HepG2 (cell line): ENCODE measurements around the gene NBR1. TPM values are rescaled to one million over a fixed set of nuclear protein-coding genes. Genes with fewer than 3 reads are reported as not detected.

Experiments used
- ERF ChIP-seq: IDR thresholded peaks from 2 replicates; pipeline ENCODE4 v1.6.1; 2018; ENCODE audit warnings: missing biosample characterization, missing genetic modification reagents
- ESRRA ChIP-seq: sonication (generic); formaldehyde crosslinking; IDR thresholded peaks from 2 replicates; pipeline ENCODE4 v1.5.1; 2020; ENCODE audit warnings: mild to moderate bottlenecking, low read depth, missing genetic modification reagents
- GPN1 ChIP-seq: sonication (generic); formaldehyde crosslinking; IDR thresholded peaks from 2 replicates; pipeline ENCODE4 v1.5.1; 2020; ENCODE audit warnings: missing genetic modification reagents, borderline replicate concordance
- HOXA9 ChIP-seq: sonication (generic); formaldehyde crosslinking; IDR thresholded peaks from 2 replicates; pipeline ENCODE4 v1.8.1; 2022; ENCODE audit warnings: missing genetic modification reagents, mild to moderate bottlenecking, moderate library complexity, borderline replicate concordance
- MAFG ChIP-seq: sonication (generic); formaldehyde crosslinking; IDR thresholded peaks from 2 replicates; pipeline ENCODE4 v1.5.1; 2020; ENCODE audit warnings: mild to moderate bottlenecking, missing genetic modification reagents
- MIER3 ChIP-seq: IDR thresholded peaks from 2 replicates; pipeline ENCODE4 v1.6.1; 2016; ENCODE audit warnings: missing compliant biosample characterization, borderline replicate concordance
- MYC ChIP-seq: sonication (generic); formaldehyde crosslinking; IDR thresholded peaks from 2 replicates; pipeline ENCODE4 v1.9.0; 2021; ENCODE audit warnings: missing genetic modification reagents, borderline replicate concordance
- NFIB ChIP-seq: sonication (generic); formaldehyde crosslinking; IDR thresholded peaks from 2 replicates; pipeline ENCODE4 v1.9.0; 2021; ENCODE audit warnings: missing genetic modification reagents, mild to moderate bottlenecking, borderline replicate concordance
- SIN3B ChIP-seq: fragments of 150-350 bp; IDR thresholded peaks from 2 replicates; pipeline ENCODE4 v1.6.1; 2014; ENCODE audit warnings: low read length
- SOX13 ChIP-seq, 3 experiments: fragments of 450-650 bp in 1 of 3; sonication (generic) in 1 of 3; formaldehyde crosslinking in 1 of 3; IDR thresholded peaks in 2 of 3; conservative IDR thresholded peaks in 1 of 3; 2 replicates each; pipeline versions ENCODE4 v1.5.0 to v1.6.1; 2016 to 2020; ENCODE audit warnings: antibody characterized with exemption in 1 of 3, mild to moderate bottlenecking in 1 of 3, missing compliant biosample characterization in 1 of 3, missing genetic modification reagents in 1 of 3, moderate library complexity in 1 of 3
- SP4 ChIP-seq: sonication (generic); formaldehyde crosslinking; IDR thresholded peaks from 2 replicates; pipeline ENCODE4 v1.8.1; 2023; ENCODE audit warnings: mild to moderate bottlenecking, missing genetic modification reagents
- ZBTB20 ChIP-seq: sonication (generic); formaldehyde crosslinking; IDR thresholded peaks from 2 replicates; pipeline ENCODE4 v1.8.1; 2023; ENCODE audit warnings: missing genetic modification reagents, low read depth, mild to moderate bottlenecking, borderline replicate concordance
- ZMAT3 ChIP-seq: sonication (generic); formaldehyde crosslinking; conservative IDR thresholded peaks from 2 replicates; pipeline ENCODE4 v1.7.0; 2021; ENCODE audit warnings: missing genetic modification reagents
- ZNF24 ChIP-seq: fragments of 450-650 bp; IDR thresholded peaks from 2 replicates; pipeline ENCODE4 v1.6.1; 2017; ENCODE audit warnings: antibody characterized with exemption, mild to moderate bottlenecking
- ZNF253 ChIP-seq: sonication (generic); formaldehyde crosslinking; IDR thresholded peaks from 2 replicates; pipeline ENCODE4 v1.8.0; 2022; ENCODE audit warnings: mild to moderate bottlenecking, missing genetic modification reagents, borderline replicate concordance
- ZNF382 ChIP-seq: sonication (generic); formaldehyde crosslinking; IDR thresholded peaks from 2 replicates; pipeline ENCODE4 v1.5.0; 2020; ENCODE audit warnings: missing genetic modification reagents, mild to moderate bottlenecking, borderline replicate concordance
- ZNF598 ChIP-seq: sonication (generic); formaldehyde crosslinking; IDR thresholded peaks from 2 replicates; pipeline ENCODE4 v1.5.1; 2020; ENCODE audit warnings: mild to moderate bottlenecking, missing genetic modification reagents, borderline replicate concordance
- ZNF644 ChIP-seq: IDR thresholded peaks from 2 replicates; pipeline ENCODE4 v1.6.1; 2016; ENCODE audit warnings: low read depth
- ZSCAN9 ChIP-seq: IDR thresholded peaks from 2 replicates; pipeline ENCODE4 v1.6.1; 2016; ENCODE audit warnings: borderline replicate concordance
- polyA plus RNA-seq, 8 experiments: library from polyadenylated mRNA; depleted of rRNA in 3 of 8; stranded (reverse) in 7 of 8; unstranded in 1 of 8; fragments of >200 nt; fragmentation: Illumina TruSeq in 4 of 8; extraction: Trizol in 4 of 8; gene quantifications; 2 replicates each; pipeline versions ENCODE4 v1.2.1 to v1.2.3, GENCODE V29; 2011 to 2016; ENCODE audit warnings: low read depth in 4 of 8, missing spikeins in 1 of 8, mixed read lengths in 1 of 8; ENCODE audit not compliant: insufficient read depth in 1 of 8
- total RNA-seq, 5 experiments: library from RNA; depleted of rRNA; stranded (reverse); fragments of >200 nt; fragmentation: Illumina TruSeq; extraction: Trizol; gene quantifications; 2 replicates each; pipeline ENCODE4 v1.2.3, GENCODE V29; 2016; ENCODE audit warnings: low read depth in 1 of 5
- TF ChIP-seq, protein P1 (sequence below): sonication (generic); formaldehyde crosslinking; IDR thresholded peaks from 2 replicates; pipeline ENCODE4 v1.8.0; 2022; ENCODE audit warnings: mild to moderate bottlenecking, missing genetic modification reagents; ENCODE audit not compliant: insufficient replicate concordance
- TF ChIP-seq, protein P2 (sequence below): sonication (generic); formaldehyde crosslinking; IDR thresholded peaks from 2 replicates; pipeline ENCODE4 v1.8.1; 2023; ENCODE audit warnings: mild to moderate bottlenecking, moderate library complexity, missing genetic modification reagents
- TF ChIP-seq, protein P3 (sequence below): sonication (generic); formaldehyde crosslinking; IDR thresholded peaks from 2 replicates; pipeline ENCODE4 v1.5.1; 2020; ENCODE audit warnings: missing genetic modification reagents, mild to moderate bottlenecking, borderline replicate concordance
- TF ChIP-seq, protein P4 (sequence below): sonication (generic); formaldehyde crosslinking; IDR thresholded peaks from 2 replicates; pipeline ENCODE4 v1.4.0; 2020; ENCODE audit warnings: missing genetic modification reagents, low read depth, mild to moderate bottlenecking, borderline replicate concordance

The NBR1 gene
- total and polyA plus RNA-seq, 2 of the 13 experiments (the other 11 are each of a cell fraction or from before 2014, with no cell fraction given): 51.7 to 121 TPM

DNA sequence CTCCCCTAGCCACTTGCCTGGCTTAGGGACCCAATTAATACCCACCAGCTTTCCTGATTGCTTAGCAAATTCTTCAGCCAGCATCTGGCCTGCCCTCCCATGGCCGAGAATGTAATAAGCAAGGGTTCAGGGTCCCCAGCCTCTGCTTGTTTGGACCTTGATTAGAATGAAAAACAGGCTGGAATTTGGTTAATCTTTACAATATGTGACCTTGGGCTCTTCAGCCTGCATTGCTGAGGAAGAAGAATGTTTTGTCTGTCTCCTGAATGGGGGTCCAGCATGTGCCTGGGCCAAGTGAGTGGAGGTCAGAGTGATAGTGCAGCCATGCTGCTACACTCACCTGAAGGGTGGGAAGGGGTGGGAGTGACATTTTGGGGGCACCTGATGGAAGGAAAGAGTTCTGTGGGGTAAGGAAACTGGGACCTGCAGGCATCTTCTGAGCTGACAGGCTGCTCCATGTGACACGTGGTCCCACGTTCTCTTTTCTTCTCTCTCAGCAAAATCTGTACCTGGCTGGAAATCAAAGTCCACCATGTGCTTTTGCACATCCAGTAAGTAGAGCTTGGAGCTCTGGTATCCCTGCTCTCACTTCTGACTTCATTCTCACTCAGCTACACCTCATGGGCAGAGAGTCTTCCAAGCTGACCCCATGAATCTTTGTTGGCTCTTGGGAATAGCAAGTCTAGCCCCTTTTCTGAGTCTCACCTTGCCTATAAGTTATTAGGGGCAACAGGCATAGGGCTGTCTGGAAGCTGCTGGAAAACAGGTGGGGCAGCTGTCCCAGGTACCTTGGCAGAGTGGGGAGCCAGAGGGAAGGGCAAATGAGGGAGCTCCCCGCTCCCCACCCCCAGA lies 46.0 kb downstream of the NBR1 start (continued):
- TF ChIP-seq, protein P1, sequence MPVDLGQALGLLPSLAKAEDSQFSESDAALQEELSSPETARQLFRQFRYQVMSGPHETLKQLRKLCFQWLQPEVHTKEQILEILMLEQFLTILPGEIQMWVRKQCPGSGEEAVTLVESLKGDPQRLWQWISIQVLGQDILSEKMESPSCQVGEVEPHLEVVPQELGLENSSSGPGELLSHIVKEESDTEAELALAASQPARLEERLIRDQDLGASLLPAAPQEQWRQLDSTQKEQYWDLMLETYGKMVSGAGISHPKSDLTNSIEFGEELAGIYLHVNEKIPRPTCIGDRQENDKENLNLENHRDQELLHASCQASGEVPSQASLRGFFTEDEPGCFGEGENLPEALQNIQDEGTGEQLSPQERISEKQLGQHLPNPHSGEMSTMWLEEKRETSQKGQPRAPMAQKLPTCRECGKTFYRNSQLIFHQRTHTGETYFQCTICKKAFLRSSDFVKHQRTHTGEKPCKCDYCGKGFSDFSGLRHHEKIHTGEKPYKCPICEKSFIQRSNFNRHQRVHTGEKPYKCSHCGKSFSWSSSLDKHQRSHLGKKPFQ: peak; percentile 69
- TF ChIP-seq, protein P2, sequence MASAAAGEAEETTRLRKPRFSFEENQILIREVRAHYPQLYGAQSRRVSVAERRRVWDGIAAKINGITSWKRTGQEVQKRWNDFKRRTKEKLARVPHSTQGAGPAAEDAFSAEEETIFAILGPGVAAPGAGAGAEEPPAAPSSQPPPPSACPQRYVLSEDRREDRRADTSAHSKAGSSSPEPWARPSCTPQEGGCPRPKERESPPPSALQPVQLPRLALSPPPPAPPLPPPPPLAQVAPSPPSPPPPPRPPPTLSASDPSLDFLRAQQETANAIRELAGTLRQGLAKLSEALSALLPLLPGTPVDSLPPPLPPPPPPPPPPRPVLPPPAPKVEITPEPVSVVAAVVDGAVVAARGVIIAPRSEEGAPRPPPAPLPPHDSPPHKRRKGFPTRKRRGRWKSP (CRISPR knock-in tag): peak; percentile 52; the same call in 1 of the 2 replicates
- TF ChIP-seq ZBTB20 (CRISPR knock-in tag) (peak; percentile 93), HOXA9 (no peak), MIER3 (CRISPR knock-in tag) (no peak; the same call in none of the 2 replicates), SIN3B (peak; percentile 36; the same call in 1 of the 2 replicates), SOX13 (IDR thresholded peaks at IDR 0.05) (0 out of 2 replicates have a peak, but pooled peaks have one; percentile 19), SOX13 (CRISPR knock-in tag; conservative IDR thresholded peaks at IDR 0.05 in 1 of 2, IDR thresholded peaks at IDR 0.05 in 1 of 2) (peak in 1 of 2 experiments; percentile 81; a peak in 2 of 4 replicates), ZNF253 (CRISPR knock-in tag) (peak; percentile 51; the same call in 1 of the 2 replicates), ZNF644 (CRISPR knock-in tag) (0 out of 2 replicates have a peak, but pooled peaks have one; percentile 37), GPN1 (CRISPR knock-in tag) (no peak), ESRRA (peak; percentile 73), ZSCAN9 (peak; percentile 91; the same call in 1 of the 2 replicates), ZNF598 (CRISPR knock-in tag) (peak; percentile 71; the same call in 1 of the 2 replicates), ZMAT3 (CRISPR knock-in tag) (peak; percentile 90), SP4 (CRISPR knock-in tag) (peak; percentile 26; the same call in 1 of the 2 replicates), MAFG (CRISPR knock-in tag) (no peak), ERF (CRISPR knock-in tag) (peak; percentile 80), NFIB (no peak), ZNF24 (no peak), ZNF382 (CRISPR knock-in tag) (no peak; the same call in 1 of the 2 replicates), MYC (CRISPR knock-in tag) (peak; percentile 100)
- TF ChIP-seq, protein P3, sequence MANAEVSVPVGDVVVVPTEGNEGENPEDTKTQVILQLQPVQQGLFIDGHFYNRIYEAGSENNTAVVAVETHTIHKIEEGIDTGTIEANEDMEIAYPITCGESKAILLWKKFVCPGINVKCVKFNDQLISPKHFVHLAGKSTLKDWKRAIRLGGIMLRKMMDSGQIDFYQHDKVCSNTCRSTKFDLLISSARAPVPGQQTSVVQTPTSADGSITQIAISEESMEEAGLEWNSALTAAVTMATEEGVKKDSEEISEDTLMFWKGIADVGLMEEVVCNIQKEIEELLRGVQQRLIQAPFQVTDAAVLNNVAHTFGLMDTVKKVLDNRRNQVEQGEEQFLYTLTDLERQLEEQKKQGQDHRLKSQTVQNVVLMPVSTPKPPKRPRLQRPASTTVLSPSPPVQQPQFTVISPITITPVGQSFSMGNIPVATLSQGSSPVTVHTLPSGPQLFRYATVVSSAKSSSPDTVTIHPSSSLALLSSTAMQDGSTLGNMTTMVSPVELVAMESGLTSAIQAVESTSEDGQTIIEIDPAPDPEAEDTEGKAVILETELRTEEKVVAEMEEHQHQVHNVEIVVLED (CRISPR knock-in tag): peak; percentile 65
- TF ChIP-seq, protein P4, sequence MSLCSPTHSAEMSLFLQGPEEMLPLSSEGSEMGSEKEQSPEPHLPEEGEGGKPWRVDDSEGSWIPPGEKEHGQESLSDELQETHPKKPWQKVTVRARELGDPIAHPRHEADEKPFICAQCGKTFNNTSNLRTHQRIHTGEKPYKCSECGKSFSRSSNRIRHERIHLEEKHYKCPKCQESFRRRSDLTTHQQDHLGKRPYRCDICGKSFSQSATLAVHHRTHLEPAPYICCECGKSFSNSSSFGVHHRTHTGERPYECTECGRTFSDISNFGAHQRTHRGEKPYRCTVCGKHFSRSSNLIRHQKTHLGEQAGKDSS (CRISPR knock-in tag): peak; percentile 85; the same call in 1 of the 2 replicates
